Measurements from ENCODE around the gene ITGB5. TPM values are rescaled to one million over a fixed set of nuclear protein-coding genes. Genes with fewer than 3 reads are reported as not detected.

Gene ITGB5
- total RNA-seq, 2 donors from 2014 or later = 262 to 329 TPM

GRCh38 chr3:124761935-124762660 lies 125.1 kb downstream of the ITGB5 start:
- Mint-ChIP-seq H3K27me3 (ENCODE audit: insufficient read depth) (no peaks in the 10 kb centered on the region), H3K36me3 (ENCODE audit: low read depth) (peaks cover 50% of the 10 kb centered on the region), H3K4me3 (no peak overlapping the region), H3K27ac (peak overlapping the region; percentile 33), H3K4me1 (peaks cover 36% of the 10 kb centered on the region), H3K9me3 (no peaks in the 10 kb centered on the region)
- Histone ChIP-seq H3K4me1 (ENCODE audit: control insufficient read depth, insufficient read depth, low read length) (peaks cover 14% of the 10 kb centered on the region), H3K27ac (ENCODE audit: low read depth, low read length) (no peak overlapping the region), H3K27me3 (ENCODE audit: control insufficient read depth, insufficient read depth, low read length, poor library complexity, severe bottlenecking) (no peaks in the 10 kb centered on the region), H3K9me3 (ENCODE audit: control insufficient read depth, low read length) (no peaks in the 10 kb centered on the region), H3K36me3 (ENCODE audit: control insufficient read depth, insufficient read depth, low read length) (peaks cover 54% of the 10 kb centered on the region), H3K4me3 (ENCODE audit: low read length) (no peak overlapping the region), H3K9ac (ENCODE audit: extremely low read depth, low read length, poor library complexity, severe bottlenecking) (no peak overlapping the region)
- DNase-seq = peak; percentile 18
- 95 to 96% methylated on average over 4 to 6 of the region's 6 CpGs for WGBS, 2 experiments (ENCODE audit: insufficient coverage in 1 of 2, insufficient read length in 1 of 2)
- no peak for TF ChIP-seq CTCF (conservative IDR thresholded peaks at IDR 0.05)

- Histone ChIP-seq H3K36me3 (ENCODE audit: control insufficient read depth, insufficient read depth, low read length) (peaks cover 47% of the 10 kb centered on the region), H3K4me1 (ENCODE audit: control insufficient read depth, insufficient read depth, low read length) (peaks cover 14% of the 10 kb centered on the region), H3K27me3 (ENCODE audit: control insufficient read depth, insufficient read depth, low read length, poor library complexity, severe bottlenecking) (no peaks in the 10 kb centered on the region), H3K9me3 (ENCODE audit: control insufficient read depth, low read length) (no peaks in the 10 kb centered on the region), H3K27ac (ENCODE audit: low read depth, low read length) (no peak overlapping the region), H3K9ac (ENCODE audit: extremely low read depth, low read length, poor library complexity, severe bottlenecking) (no peak overlapping the region), H3K4me3 (ENCODE audit: low read length) (no peak overlapping the region)
- 61 to 65% methylated on average over 9 to 15 of the region's 15 CpGs for WGBS, 2 experiments (ENCODE audit: insufficient coverage in 1 of 2, insufficient read length in 1 of 2)
- Mint-ChIP-seq H3K9me3 (no peaks in the 10 kb centered on the region), H3K4me3 (no peak overlapping the region), H3K27me3 (ENCODE audit: insufficient read depth) (no peaks in the 10 kb centered on the region), H3K27ac (peak overlapping the region; percentile 33), H3K4me1 (peaks cover 44% of the 10 kb centered on the region), H3K36me3 (ENCODE audit: low read depth) (peaks cover 43% of the 10 kb centered on the region)
- peak; percentile 96 for TF ChIP-seq CTCF (conservative IDR thresholded peaks at IDR 0.05)
- DNase-seq = peak; percentile 93
Observed at GRCh38 chr3:124761250-124761796, 125.8 kb downstream of the ITGB5 start.

- peak overlapping the region; percentile 80 for H3K27ac Mint-ChIP-seq
Observed at GRCh38 chr3:124760601-124761000, 126.6 kb downstream of the ITGB5 start.

More at GRCh38 chr3:124760601-124761000, 126.6 kb downstream of the ITGB5 start:
- Mint-ChIP-seq H3K27me3 (ENCODE audit: insufficient read depth) (no peaks in the 10 kb centered on the region), H3K4me1 (peaks cover 50% of the 10 kb centered on the region), H3K4me3 (no peak overlapping the region), H3K9me3 (no peaks in the 10 kb centered on the region), H3K36me3 (ENCODE audit: low read depth) (peaks cover 35% of the 10 kb centered on the region)
- no peak for DNase-seq
- 96 to 100% methylated on average over 1 to 2 of the region's 2 CpGs for WGBS, 2 experiments (ENCODE audit: insufficient coverage in 1 of 2, insufficient read length in 1 of 2)
- Histone ChIP-seq H3K36me3 (ENCODE audit: control insufficient read depth, insufficient read depth, low read length) (peaks cover 40% of the 10 kb centered on the region), H3K4me3 (ENCODE audit: low read length) (no peak overlapping the region), H3K27me3 (ENCODE audit: control insufficient read depth, insufficient read depth, low read length, poor library complexity, severe bottlenecking) (no peaks in the 10 kb centered on the region), H3K27ac (ENCODE audit: low read depth, low read length) (no peak overlapping the region), H3K9ac (ENCODE audit: extremely low read depth, low read length, poor library complexity, severe bottlenecking) (no peak overlapping the region), H3K9me3 (ENCODE audit: control insufficient read depth, low read length) (no peaks in the 10 kb centered on the region), H3K4me1 (ENCODE audit: control insufficient read depth, insufficient read depth, low read length) (peaks cover 14% of the 10 kb centered on the region)
- no peak for TF ChIP-seq CTCF (conservative IDR thresholded peaks at IDR 0.05)

Measured in endodermal cell (in vitro differentiated cells).